T1000 (cell line): ENCODE data around the gene TADA2B.

ENCODE experiments used
- DNase-seq: peaks from one replicate; lab custom pipeline; 2025; ENCODE audit warnings: mixed read lengths; lab: John Stamatoyannopoulos, UW

TADA2B gene

GRCh38 chr4:7017446-7018048, 25.6 kb upstream of the TADA2B start:
- no peak for DNase-seq

GRCh38 chr4:7018281-7018680, 24.9 kb upstream of the TADA2B start:
- no peak for DNase-seq

GRCh38 chr4:7019367-7019766, 23.8 kb upstream of the TADA2B start:
- DNase-seq: no peak

- no peak for DNase-seq
Measured at GRCh38 chr4:7020290-7020689, 22.9 kb upstream of the TADA2B start.

DNA sequence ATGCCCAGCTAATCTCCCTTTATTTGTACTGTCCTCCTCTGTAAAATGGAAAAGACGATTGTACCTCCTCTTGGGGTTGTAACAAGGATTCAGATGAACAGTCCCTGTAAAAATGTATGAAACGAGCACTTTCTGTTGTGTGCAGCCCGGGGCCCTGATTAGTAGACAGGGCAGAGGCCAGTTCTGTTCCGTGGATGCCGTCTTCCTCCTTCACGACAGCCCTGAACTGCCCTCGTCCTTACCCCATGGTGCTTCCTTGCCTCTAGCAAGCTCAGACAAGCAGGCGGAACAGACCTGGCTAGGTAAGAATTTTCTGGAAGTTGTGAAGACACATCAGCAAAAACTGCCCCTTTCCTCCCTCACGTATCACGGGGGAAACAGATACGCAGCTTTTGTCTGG, 22.3 kb upstream of the TADA2B start:
- DNase-seq: no peak

- no peak for DNase-seq
Measured at GRCh38 chr4:7021355-7021754, 21.8 kb upstream of the TADA2B start.

- DNase-seq: peak; percentile 75
Measured at GRCh38 chr4:7021930-7022664, 21.1 kb upstream of the TADA2B start.

DNA sequence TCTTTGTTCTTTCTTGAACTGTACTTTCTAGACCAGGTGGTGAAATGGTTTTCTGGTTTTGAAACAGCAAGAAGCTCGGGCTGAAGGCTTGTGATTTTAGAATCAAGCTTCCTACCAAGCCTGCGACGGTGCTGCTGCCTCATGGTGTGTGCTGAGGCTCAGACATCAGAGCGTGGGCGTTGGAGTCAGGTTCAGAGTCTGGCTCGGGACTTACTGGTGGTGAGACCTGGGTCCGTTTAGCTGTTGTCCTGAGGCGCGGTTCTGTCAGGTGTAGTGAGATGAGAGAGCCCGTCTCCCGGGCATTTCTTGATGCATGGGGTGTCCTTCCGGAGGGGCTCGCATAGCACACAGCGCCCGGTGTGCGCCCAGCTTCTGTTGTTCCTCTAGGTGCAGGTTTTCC, 19.7 kb upstream of the TADA2B start:
- no peak for DNase-seq

DNA sequence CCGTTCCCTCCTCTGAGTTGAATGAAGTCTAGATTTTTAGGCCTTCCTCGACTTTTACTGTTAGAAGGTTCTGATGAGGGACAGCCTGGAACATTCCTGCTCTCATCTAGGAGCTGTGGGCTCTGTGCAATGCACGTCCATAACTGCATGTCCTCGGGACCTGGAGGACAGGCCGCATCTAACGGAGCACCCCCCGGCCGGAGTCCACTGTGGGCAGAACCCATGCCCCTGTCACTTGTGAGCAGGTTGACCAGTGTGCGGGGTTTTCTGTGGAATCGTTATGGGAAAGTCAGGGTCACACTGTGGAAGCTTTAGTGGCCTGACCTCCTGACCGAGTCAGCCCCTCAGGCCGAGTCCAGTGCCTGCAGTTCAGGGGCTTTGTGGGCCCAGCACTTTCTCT, 19.3 kb upstream of the TADA2B start:
- no peak for DNase-seq

DNA sequence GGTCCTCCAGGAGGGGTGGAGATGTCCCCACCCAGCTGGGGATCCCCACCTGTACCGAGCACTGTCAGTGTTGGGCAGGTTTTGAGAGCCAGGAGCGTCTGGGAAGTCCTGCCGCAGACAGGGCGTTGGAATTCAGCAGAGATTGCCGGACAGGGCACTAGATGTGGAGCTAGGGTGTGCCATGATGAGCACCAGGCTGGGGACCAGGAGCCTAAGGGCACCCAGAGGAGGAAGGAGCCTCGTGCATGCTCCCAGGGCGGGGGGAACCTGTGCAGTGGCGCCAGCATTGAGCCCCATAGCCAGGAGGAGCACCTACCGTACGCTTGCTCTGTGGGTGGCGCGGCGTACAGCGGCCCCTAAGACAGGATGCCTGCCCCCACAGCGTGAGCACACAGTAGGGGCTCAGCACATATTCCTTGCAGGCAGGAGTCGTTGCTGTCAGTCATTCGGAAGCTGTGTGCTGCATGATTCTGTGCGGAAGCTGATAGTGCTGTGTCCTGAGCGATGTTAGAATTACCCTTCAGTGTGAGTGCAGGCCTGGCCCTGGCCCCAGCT, 18.8 kb upstream of the TADA2B start:
- no peak for DNase-seq

- DNase-seq: no peak
Measured at GRCh38 chr4:7025040-7025602, 18.1 kb upstream of the TADA2B start.

- no peak for DNase-seq
Measured at GRCh38 chr4:7026107-7026506, 17.1 kb upstream of the TADA2B start.

DNA sequence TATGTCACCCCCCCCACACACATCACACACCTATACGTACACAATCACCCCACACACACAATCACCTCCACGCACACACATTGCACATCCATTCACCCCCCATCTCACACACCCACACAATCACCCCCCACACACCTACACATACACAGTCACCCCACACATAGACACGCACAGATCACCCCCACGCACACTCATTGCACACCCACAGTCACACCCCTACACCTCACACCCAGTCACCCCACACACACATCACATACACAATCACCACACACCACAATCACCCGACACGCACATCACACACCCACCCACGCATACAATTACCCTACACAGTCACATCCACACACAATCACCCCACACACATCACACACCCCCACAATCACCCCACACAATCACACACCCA, 15.9 kb upstream of the TADA2B start:
- no peak for DNase-seq

- no peak for DNase-seq
Measured at GRCh38 chr4:7027913-7028312, 15.3 kb upstream of the TADA2B start.

DNA sequence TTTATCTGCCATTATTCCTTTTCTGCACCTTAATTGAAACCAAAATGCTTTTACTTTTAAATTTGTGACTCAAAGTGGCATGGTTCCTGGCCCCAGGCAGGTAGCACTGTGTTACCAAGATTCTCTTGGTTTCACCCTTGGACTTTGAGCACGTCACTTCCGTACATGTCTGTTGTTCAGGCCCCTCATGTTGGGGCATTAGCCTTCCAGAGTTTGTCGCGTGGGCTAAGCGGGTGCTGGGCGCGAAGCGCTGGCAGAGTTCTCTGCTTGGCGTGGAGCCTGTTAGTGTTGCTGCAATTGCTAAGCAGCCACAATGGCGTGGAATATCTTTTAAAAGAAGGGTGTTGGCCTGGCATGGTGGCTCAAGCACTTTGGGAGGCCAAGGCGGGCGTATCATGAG, 14.0 kb upstream of the TADA2B start:
- no peak for DNase-seq

DNA sequence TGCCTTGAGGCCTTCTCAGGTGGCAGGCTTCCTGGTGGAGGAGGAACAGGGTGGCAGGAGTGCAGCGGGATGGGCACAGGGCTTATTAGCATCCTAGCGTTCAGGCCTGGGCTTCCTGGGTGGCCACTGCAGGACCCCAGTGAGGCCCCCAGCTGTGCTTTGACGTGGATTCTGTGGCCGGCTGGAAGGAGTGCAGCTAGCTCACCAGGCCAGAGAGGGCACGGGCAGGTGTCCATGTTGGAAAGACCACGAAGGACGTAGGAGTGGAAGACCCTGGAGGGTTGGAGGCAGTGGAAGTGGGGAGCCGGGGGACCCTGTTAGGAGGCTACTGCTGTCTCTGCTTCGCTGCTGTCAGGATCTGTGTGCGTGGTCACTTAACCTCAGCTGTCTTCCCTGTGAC, 13.3 kb upstream of the TADA2B start:
- DNase-seq: no peak

- DNase-seq: no peak
Measured at GRCh38 chr4:7030856-7031255, 12.3 kb upstream of the TADA2B start.

DNA sequence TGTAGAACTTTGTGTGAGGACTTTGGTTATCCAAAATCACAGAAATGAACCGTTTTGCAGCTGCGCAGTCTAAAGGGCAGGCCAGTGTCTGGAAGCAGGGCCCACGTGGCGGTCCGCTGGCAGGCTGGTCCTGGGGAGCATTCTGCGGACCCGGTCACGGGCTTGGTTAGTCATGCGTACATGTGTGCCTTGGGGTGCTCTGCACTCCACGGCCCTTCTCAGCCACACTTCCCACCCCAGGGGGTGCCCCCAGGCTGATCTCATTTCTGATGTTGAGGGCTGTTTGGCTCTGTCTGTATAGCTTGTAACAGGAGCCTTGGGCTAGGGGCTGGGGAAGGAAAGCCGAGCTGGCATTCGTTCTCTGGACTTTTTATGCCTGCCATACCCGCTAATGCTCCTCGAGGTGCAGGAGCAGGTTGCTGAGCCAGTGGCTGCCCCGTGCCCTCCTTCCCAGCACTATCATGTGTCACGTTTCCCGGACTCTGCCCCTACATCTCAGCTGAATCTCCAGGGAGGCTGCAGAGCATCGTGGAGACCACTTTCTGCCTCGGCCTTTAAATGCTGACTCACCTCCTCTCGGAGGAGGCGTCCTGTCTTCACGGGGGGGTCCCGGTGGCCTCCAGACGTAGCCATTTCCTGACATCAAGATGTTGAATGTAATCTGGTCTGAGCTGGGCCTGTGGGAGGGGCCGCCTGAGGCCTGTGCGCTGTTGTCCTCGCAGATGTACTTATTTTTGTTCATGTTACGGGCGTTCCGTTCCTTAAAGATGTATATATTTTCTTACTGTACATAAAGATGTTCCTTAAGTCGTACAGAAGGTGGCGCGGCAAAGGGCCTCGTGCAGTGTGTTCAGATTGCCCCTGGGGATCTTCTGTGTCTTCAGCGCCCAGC, 11.4 kb upstream of the TADA2B start:
- peak; percentile 42 for DNase-seq

GRCh38 chr4:7032596-7032995, 10.6 kb upstream of the TADA2B start:
- DNase-seq: no peak

DNA sequence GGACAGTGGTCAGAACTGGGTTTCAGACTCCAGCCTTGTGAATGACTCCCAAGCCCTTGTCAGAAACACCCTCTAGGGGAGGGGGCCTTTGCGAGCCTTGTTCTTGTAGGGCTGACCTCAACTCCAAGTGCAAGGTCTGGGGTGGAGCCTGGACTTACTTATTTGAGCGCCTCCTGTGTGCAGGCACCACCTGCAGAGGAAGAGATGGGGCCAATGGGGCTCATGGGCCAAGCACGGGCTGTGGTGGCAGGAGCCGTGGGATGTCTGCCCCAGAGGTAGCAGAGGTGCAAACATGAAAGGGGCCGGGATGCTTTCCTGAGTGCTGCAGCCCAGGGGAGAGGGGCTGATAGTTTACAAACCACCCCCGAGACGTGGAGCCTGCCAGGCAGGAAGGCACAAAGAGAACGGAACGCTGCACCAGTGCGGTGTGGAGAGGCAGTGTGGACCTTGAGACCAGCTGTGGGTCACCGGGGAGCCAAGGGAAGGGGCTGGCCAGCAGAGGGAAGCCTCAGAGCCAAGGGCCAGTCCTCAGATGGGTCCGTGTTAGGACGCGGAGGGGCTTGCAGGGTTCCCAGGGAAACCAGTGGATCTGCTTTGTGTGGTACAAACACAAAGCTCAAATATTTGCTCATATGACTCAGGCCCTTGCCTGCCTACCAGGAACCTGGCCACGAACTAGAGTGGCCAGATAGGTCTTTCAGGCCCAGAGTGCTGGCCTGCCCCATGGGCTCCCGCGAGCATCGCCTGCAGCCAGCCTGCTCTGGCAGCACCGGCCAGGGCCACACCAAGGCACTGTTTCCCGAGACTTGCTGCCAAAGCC, 8.7 kb upstream of the TADA2B start:
- DNase-seq: no peak

- no peak for DNase-seq
Measured at GRCh38 chr4:7037425-7037824, 5.7 kb upstream of the TADA2B start.
